Upper lobe of left lung (tissue), 6 donors: ENCODE results near the gene PLEKHG4B. TPM values are rescaled to one million over a fixed set of nuclear protein-coding genes. Genes with fewer than 3 reads are reported as not detected.

Source experiments
- ATAC-seq, 2 donors: fragments of 200-7000 bp; cut with Tn5 transposase; one replicate each; pipeline ENCODE4 v1.9.1; 2022; ENCODE audit warnings: mild to moderate bottlenecking in 2 of 2, moderate library complexity in 2 of 2; ENCODE audit not compliant: low FRiP score in 2 of 2
- DNase-seq, 2 donors: peaks; one replicate each; pipeline ENCODE4 v3.0.0-alpha.2; 2019 to 2020
- H3K27ac ChIP-seq, 4 donors: fragments of 200-600 bp; sonication (generic); one replicate each; pipeline ENCODE4 v1.5.1; 2016 to 2019
- H3K27me3 ChIP-seq, 4 donors: fragments of 200-600 bp; sonication (generic); one replicate each; pipeline ENCODE4 v1.5.1; 2017 to 2019
- H3K36me3 ChIP-seq, 4 donors: fragments of 200-600 bp; sonication (generic); one replicate each; pipeline ENCODE4 v1.5.1; 2016 to 2019
- H3K4me1 ChIP-seq, 4 donors: fragments of 200-600 bp; sonication (generic); one replicate each; pipeline ENCODE4 v1.5.1; 2018 to 2019
- H3K4me3 ChIP-seq, 4 donors: fragments of 200-600 bp; sonication (generic); one replicate each; pipeline ENCODE4 v1.5.1; 2017 to 2019; ENCODE audit warnings: mild to moderate bottlenecking in 2 of 4, moderate library complexity in 1 of 4
- H3K9me3 ChIP-seq, 4 donors: fragments of 200-600 bp; sonication (generic); one replicate each; pipeline ENCODE4 v1.5.1; 2018 to 2019
- CTCF ChIP-seq, 6 experiments: fragments of 450-650 bp in 4 of 6; fragments of 200-600 bp in 2 of 6; sonication (generic) in 2 of 6; IDR thresholded peaks; one replicate each; pipeline ENCODE4 v1.5.1; 2016 to 2019; ENCODE audit warnings: antibody characterized with exemption in 6 of 6
- EP300 ChIP-seq, 4 donors: sonication (generic); formaldehyde crosslinking; IDR thresholded peaks; one replicate each; pipeline ENCODE4 v1.5.1; 2017; ENCODE audit warnings: antibody characterized with exemption in 4 of 4, control low read depth in 2 of 4
- POLR2A ChIP-seq, 4 donors: fragments of 450-650 bp; IDR thresholded peaks; one replicate each; pipeline ENCODE4 v1.5.1; 2016 to 2017; ENCODE audit warnings: antibody characterized with exemption in 4 of 4, mild to moderate bottlenecking in 2 of 4
- POLR2AphosphoS5 ChIP-seq, 2 donors: sonication (generic); formaldehyde crosslinking; IDR thresholded peaks; one replicate each; pipeline ENCODE4 v1.5.1; 2017; ENCODE audit warnings: antibody characterized with exemption in 2 of 2
- WGBS, 2 donors: methylation state at CpG; one replicate each; pipeline ENCODE4 v1.1.5; 2017 to 2018; 5-methylcytosine and 5-hydroxymethylcytosine counted together
- total RNA-seq, 6 donors: library from RNA; depleted of rRNA in 4 of 6; stranded (reverse); fragments of >200 nt in 4 of 6; gene quantifications; one replicate each; pipeline versions ENCODE4 v1.1.0 to v1.2.1, GENCODE V29; 2016 to 2021
- donor health status: DM: no; HTN: no; CAD: no; lungs with moderate emphysema.
- donor health status: DM: no; HTN: yes; CAD: no; lungs with severe emphysema.

Gene PLEKHG4B
- total RNA-seq, 6 donors from 2014 or later = 0.40 to 5.9 (median 2.9) TPM

- no peak overlapping the region for H3K4me3 ChIP-seq
- H3K4me1 ChIP-seq = no peaks in the 10 kb centered on the region
- no peak overlapping the region for H3K27ac ChIP-seq
- DNase-seq (no peak), ATAC-seq (no peak)
- TF ChIP-seq POLR2A (IDR thresholded peaks at IDR 0.05) (no peak), CTCF (IDR thresholded peaks at IDR 0.05) (no peak), EP300 (IDR thresholded peaks at IDR 0.05) (no peak), POLR2AphosphoS5 (IDR thresholded peaks at IDR 0.05) (no peak)
- H3K27me3 ChIP-seq = no peaks in the 10 kb centered on the region
- no peaks in the 10 kb centered on the region for H3K36me3 ChIP-seq
- peaks cover 0 to 9% (median 6%) of the 10 kb centered on the region in 4 donors for H3K9me3 ChIP-seq
- 90 to 92% methylated on average over 5 of the region's 5 CpGs for WGBS, 2 donors
Observed at GRCh38 chr5:119486-120097, 27.6 kb downstream of the PLEKHG4B start.

GRCh38 chr5:121432-121831 is 29.5 kb downstream of the PLEKHG4B start:
- Histone ChIP-seq H3K36me3 (no peaks in the 10 kb centered on the region), H3K27me3 (no peaks in the 10 kb centered on the region), H3K4me1 (no peaks in the 10 kb centered on the region), H3K9me3 (peaks cover 5 to 9% (median 6%) of the 10 kb centered on the region in 4 donors), H3K27ac (no peak overlapping the region), H3K4me3 (no peak overlapping the region)
- DNase-seq (no peak), ATAC-seq (no peak)
- no peak for TF ChIP-seq POLR2A (IDR thresholded peaks at IDR 0.05)
- 89% methylated on average over 4 of the region's 4 CpGs for WGBS, 2 donors

GRCh38 chr5:125815-126214 is 33.8 kb downstream of the PLEKHG4B start:
- Histone ChIP-seq H3K27me3 (no peaks in the 10 kb centered on the region), H3K4me1 (no peaks in the 10 kb centered on the region), H3K36me3 (no peaks in the 10 kb centered on the region), H3K27ac (no peak overlapping the region), H3K4me3 (no peak overlapping the region), H3K9me3 (peaks cover 5 to 8% (median 6%) of the 10 kb centered on the region in 4 donors)
- 96 to 100% methylated on average over 1 of the region's 1 CpG for WGBS, 2 donors
- ATAC-seq (no peak), DNase-seq (no peak)
- TF ChIP-seq CTCF (IDR thresholded peaks at IDR 0.05) (no peak), EP300 (IDR thresholded peaks at IDR 0.05) (no peak), POLR2A (IDR thresholded peaks at IDR 0.05) (no peak), POLR2AphosphoS5 (IDR thresholded peaks at IDR 0.05) (no peak)

- no peak for DNase-seq
- no peak for TF ChIP-seq POLR2A (IDR thresholded peaks at IDR 0.05)
- no peak for TF ChIP-seq POLR2AphosphoS5 (IDR thresholded peaks at IDR 0.05)
- no peak for TF ChIP-seq EP300 (IDR thresholded peaks at IDR 0.05)
Observed at GRCh38 chr5:126806-127205, 34.8 kb downstream of the PLEKHG4B start.

GRCh38 chr5:127886-128285 is 35.9 kb downstream of the PLEKHG4B start:
- Histone ChIP-seq H3K9me3 (peaks cover 0 to 5% (median 0%) of the 10 kb centered on the region in 4 donors), H3K4me3 (no peak overlapping the region), H3K27ac (no peak overlapping the region), H3K4me1 (no peaks in the 10 kb centered on the region), H3K27me3 (no peaks in the 10 kb centered on the region), H3K36me3 (no peaks in the 10 kb centered on the region)
- TF ChIP-seq EP300 (IDR thresholded peaks at IDR 0.05) (no peak), POLR2A (IDR thresholded peaks at IDR 0.05) (no peak), POLR2AphosphoS5 (IDR thresholded peaks at IDR 0.05) (no peak), CTCF (IDR thresholded peaks at IDR 0.05) (no peak)
- 69 to 76% methylated on average over 2 of the region's 2 CpGs for WGBS, 2 donors
- DNase-seq = no peak
- no peak for ATAC-seq

More at GRCh38 chr5:126806-127205, 34.8 kb downstream of the PLEKHG4B start:
- ATAC-seq = no peak
- Histone ChIP-seq H3K36me3 (no peaks in the 10 kb centered on the region), H3K4me1 (no peaks in the 10 kb centered on the region), H3K27me3 (no peaks in the 10 kb centered on the region), H3K27ac (no peak overlapping the region), H3K9me3 (peaks cover 0 to 5% (median 0%) of the 10 kb centered on the region in 4 donors), H3K4me3 (no peak overlapping the region)
- WGBS, 2 donors = 94 to 96% methylated on average over 7 of the region's 7 CpGs

GRCh38 chr5:128446-128845 is 36.5 kb downstream of the PLEKHG4B start:
- H3K27ac ChIP-seq = no peak overlapping the region
- no peaks in the 10 kb centered on the region for H3K4me1 ChIP-seq
- TF ChIP-seq EP300 (IDR thresholded peaks at IDR 0.05) (no peak), POLR2AphosphoS5 (IDR thresholded peaks at IDR 0.05) (no peak), CTCF (IDR thresholded peaks at IDR 0.05) (no peak), POLR2A (IDR thresholded peaks at IDR 0.05) (no peak)
- no peaks in the 10 kb centered on the region for H3K27me3 ChIP-seq
- no peak overlapping the region for H3K4me3 ChIP-seq
- DNase-seq (no peak), ATAC-seq (no peak)
- no peaks in the 10 kb centered on the region for H3K36me3 ChIP-seq
- 97 to 100% methylated on average over 2 of the region's 2 CpGs for WGBS, 2 donors
- peaks cover 0 to 5% (median 0%) of the 10 kb centered on the region in 4 donors for H3K9me3 ChIP-seq
